ENCODE data around the gene MYPOP.

Gene MYPOP

DNA sequence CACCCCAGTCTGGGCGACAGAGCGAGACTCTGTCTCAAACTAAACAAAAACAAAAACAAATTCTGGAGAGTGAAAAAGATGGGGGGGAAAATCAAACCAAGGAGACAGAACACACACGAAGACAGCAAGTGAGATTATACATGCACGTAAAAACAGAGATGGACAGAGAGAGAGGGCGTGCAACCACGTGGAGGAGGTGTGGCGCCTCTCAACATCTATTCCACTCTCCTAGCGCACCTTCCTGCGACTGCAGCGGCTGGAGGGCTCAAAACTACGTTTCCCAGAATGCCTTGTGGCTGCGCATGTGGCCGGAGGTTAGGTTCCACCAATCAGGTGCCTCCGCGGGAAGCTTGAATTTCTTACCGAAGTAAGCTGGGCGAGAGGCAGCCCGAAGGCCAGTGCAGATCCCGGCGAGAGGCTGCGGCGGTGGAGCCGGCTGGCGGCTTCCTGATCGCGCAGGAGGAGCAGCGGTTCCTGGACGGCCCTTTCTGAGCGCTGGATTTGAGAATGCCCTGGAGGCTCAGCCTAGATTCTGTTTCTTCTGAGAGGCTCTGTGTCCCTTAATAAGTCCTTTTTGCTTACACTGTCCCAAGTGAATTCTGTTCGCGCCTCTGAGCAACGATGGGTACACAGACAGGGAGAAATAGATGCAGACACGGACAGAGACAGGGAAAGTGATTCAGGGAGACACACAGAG is 25.3 kb upstream of the MYPOP start:
- H3K9ac ChIP-seq (ENCODE audit: low read length), result peak overlapping the region; percentile 25
- H3K9me3 ChIP-seq (ENCODE audit: control insufficient read depth, insufficient read depth, low read depth, low read length), result no peaks in the 10 kb centered on the region
- H3K4me3 ChIP-seq (ENCODE audit: low read depth, low read length), result peak overlapping the region; percentile 52
- H3K36me3 ChIP-seq (ENCODE audit: control insufficient read depth, insufficient read depth, low read length), result no peaks in the 10 kb centered on the region
- peaks cover 5% of the 10 kb centered on the region for H3K4me1 ChIP-seq (ENCODE audit: control insufficient read depth, insufficient read depth, low read length)
- peaks cover 37% of the 10 kb centered on the region for H3K27me3 ChIP-seq (ENCODE audit: control insufficient read depth, insufficient read depth, low read length)
- no peak overlapping the region for H3K27ac ChIP-seq (ENCODE audit: low read depth, low read length)

DNA sequence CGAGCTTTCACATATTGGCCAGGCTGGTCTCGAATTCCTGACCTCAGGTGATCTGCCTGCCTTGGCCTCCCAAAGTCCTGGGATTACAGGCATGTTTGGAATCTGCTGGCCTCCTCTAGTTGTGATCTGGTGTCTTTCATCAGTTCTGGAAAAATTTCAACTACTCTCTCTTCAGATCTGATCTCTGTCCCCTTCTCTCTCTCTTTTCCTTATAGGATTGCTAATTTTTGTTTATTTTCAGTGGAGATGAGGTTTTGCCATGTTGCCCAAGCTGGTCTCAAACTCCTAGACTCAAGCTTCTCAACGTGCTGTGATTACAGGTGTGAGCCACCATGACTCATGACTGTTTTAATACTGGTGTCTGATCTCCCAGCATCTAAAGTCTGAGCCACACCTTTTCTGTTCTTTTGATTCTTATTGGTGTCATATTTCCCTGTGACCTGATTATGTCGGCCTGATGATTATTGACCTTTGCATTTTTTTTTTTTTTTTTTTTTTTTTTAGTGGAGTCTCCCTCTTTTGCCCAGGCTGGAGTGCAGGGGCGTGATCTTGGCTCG is 22.6 kb upstream of the MYPOP start:
- Histone ChIP-seq H3K9me3 (ENCODE audit: control insufficient read depth, insufficient read depth, low read depth, low read length) (no peaks in the 10 kb centered on the region), H3K36me3 (ENCODE audit: control insufficient read depth, insufficient read depth, low read length) (no peaks in the 10 kb centered on the region), H3K9ac (ENCODE audit: low read length) (no peak overlapping the region), H3K27me3 (ENCODE audit: control insufficient read depth, insufficient read depth, low read length) (peaks cover 21% of the 10 kb centered on the region), H3K4me3 (ENCODE audit: low read depth, low read length) (no peak overlapping the region), H3K4me1 (ENCODE audit: control insufficient read depth, insufficient read depth, low read length) (peaks cover 5% of the 10 kb centered on the region), H3K27ac (ENCODE audit: low read depth, low read length) (no peak overlapping the region)

DNA sequence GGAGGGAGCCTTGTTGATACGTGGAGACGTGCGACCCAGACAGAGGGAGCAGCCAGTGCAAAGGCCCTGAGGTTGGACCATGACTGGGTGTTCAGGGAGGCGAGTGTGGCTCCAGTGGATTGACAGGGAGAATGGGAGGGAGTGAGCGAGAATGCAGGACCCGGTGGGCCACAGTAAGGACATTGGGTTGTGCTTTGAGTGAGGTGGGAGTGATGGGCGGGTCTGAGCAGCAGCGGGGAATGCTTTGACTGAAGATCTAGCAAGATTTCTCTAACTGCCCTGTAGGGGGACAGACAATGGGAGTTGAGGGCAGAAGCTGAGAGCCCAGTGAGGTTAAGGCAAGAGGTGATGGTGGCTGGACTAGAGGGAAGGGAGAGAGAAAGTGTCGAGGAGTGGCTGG is 19.9 kb upstream of the MYPOP start:
- no peak overlapping the region for H3K27ac ChIP-seq (ENCODE audit: low read depth, low read length)
- no peak overlapping the region for H3K4me3 ChIP-seq (ENCODE audit: low read depth, low read length)
- H3K9ac ChIP-seq (ENCODE audit: low read length), result no peak overlapping the region
- H3K9me3 ChIP-seq (ENCODE audit: control insufficient read depth, insufficient read depth, low read depth, low read length), result no peaks in the 10 kb centered on the region
- no peaks in the 10 kb centered on the region for H3K36me3 ChIP-seq (ENCODE audit: control insufficient read depth, insufficient read depth, low read length)
- H3K4me1 ChIP-seq (ENCODE audit: control insufficient read depth, insufficient read depth, low read length), result no peaks in the 10 kb centered on the region
- H3K27me3 ChIP-seq (ENCODE audit: control insufficient read depth, insufficient read depth, low read length), result no peaks in the 10 kb centered on the region; the same call in 1 of the 2 replicates

DNA sequence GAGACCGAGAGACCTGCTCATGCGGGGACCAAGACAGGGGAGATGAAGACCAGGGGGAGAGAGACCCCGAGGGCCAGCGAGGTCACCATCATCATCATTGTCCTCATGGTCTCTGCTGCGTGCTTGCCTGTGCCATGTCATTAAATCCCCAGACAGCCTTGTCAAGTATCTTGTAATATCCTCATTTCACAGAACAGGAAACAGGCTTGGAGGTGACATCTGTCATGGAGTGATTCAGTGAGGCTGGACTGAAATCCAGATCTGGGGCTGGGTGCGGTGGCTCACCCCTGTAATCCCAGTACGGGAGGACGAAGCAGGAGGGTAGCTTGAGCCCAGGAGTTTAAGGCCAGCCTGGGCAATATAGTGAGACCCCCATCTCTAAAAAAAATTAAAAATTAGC is 18.0 kb upstream of the MYPOP start:
- Histone ChIP-seq H3K27me3 (ENCODE audit: control insufficient read depth, insufficient read depth, low read length) (no peaks in the 10 kb centered on the region; the same call in 1 of the 2 replicates), H3K36me3 (ENCODE audit: control insufficient read depth, insufficient read depth, low read length) (no peaks in the 10 kb centered on the region), H3K27ac (ENCODE audit: low read depth, low read length) (no peak overlapping the region), H3K4me3 (ENCODE audit: low read depth, low read length) (no peak overlapping the region), H3K4me1 (ENCODE audit: control insufficient read depth, insufficient read depth, low read length) (no peaks in the 10 kb centered on the region), H3K9me3 (ENCODE audit: control insufficient read depth, insufficient read depth, low read depth, low read length) (no peaks in the 10 kb centered on the region), H3K9ac (ENCODE audit: low read length) (no peak overlapping the region)

DNA sequence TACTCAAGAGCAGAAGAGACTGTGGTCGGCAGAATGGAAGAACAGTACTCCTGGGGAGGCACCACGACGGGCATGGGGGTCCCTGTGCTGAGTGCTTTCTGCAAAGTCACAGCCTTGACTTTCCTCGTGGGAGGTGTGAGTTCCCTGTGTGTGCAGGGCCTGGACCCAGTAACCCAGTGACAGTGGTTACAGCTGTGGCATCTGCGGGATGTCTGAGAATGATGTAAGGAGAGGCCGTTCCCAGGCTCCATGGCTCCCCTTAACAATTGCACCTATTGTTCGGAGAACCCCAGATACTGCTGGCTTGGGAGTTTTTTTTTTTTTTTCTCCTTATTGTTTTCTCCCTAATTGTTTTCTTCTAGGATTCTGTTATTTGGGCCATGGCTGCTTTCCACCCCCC is 17.3 kb upstream of the MYPOP start:
- H3K4me3 ChIP-seq (ENCODE audit: low read depth, low read length), result no peak overlapping the region
- H3K9me3 ChIP-seq (ENCODE audit: control insufficient read depth, insufficient read depth, low read depth, low read length), result no peaks in the 10 kb centered on the region
- no peak overlapping the region for H3K9ac ChIP-seq (ENCODE audit: low read length)
- H3K36me3 ChIP-seq (ENCODE audit: control insufficient read depth, insufficient read depth, low read length), result no peaks in the 10 kb centered on the region
- H3K27ac ChIP-seq (ENCODE audit: low read depth, low read length), result no peak overlapping the region
- H3K27me3 ChIP-seq (ENCODE audit: control insufficient read depth, insufficient read depth, low read length), result no peaks in the 10 kb centered on the region; the same call in 1 of the 2 replicates
- no peaks in the 10 kb centered on the region for H3K4me1 ChIP-seq (ENCODE audit: control insufficient read depth, insufficient read depth, low read length)

DNA sequence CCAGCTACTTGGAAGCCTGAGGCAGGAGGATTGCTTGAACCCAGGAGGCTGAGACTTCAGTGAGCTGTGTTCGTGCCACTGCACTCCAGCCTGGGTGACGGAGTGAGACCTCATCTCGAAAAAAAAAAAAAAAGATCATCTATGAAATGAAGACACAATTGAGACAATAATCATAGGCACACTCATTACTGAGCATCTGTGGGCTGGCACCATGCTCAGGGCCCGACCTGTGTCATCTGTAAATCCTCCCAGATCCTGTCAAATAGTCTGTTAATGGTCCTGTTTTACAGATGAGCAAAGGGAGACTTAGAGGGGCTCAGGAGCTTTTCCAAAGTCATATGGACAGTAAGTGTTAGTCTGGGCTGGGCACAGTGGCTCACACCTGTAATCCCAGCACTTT is 16.3 kb upstream of the MYPOP start:
- Histone ChIP-seq H3K9me3 (ENCODE audit: control insufficient read depth, insufficient read depth, low read depth, low read length) (no peaks in the 10 kb centered on the region), H3K9ac (ENCODE audit: low read length) (no peak overlapping the region), H3K27me3 (ENCODE audit: control insufficient read depth, insufficient read depth, low read length) (no peaks in the 10 kb centered on the region; the same call in 1 of the 2 replicates), H3K4me1 (ENCODE audit: control insufficient read depth, insufficient read depth, low read length) (no peaks in the 10 kb centered on the region), H3K4me3 (ENCODE audit: low read depth, low read length) (no peak overlapping the region), H3K27ac (ENCODE audit: low read depth, low read length) (no peak overlapping the region), H3K36me3 (ENCODE audit: control insufficient read depth, insufficient read depth, low read length) (no peaks in the 10 kb centered on the region)

DNA sequence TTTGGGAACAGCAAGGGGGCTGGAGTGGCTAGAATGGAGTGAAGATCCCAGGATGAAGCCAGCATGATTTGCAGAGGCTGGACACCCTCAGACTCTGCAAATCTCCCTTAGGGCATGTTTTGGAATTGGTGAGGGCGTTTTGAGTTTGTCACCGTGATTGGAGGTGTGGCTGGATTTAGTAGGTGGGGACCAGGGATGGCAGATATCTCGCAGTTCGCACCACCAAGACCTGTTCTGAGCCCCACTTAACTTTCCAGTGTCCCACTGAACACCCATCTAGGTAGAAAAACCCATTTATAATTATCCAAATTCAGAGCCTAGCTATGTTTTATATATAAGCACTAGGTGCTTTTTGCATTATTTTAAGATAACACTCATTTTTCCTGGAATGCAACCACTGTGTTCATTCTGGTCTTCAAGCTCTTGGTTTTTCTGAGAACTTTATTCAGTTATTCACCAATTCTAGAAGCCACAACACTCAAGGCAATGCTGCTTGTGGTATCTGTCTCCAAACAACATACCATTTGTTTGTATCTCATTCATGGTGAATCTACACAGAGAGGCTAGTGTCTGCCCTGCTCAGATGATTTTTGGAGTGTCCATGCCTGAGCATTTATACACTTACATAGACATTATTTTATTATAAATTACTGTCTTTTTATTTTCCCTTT is 15.1 kb upstream of the MYPOP start:
- no peaks in the 10 kb centered on the region for H3K4me1 ChIP-seq (ENCODE audit: control insufficient read depth, insufficient read depth, low read length)
- H3K9ac ChIP-seq (ENCODE audit: low read length), result no peak overlapping the region
- no peak overlapping the region for H3K27ac ChIP-seq (ENCODE audit: low read depth, low read length)
- H3K4me3 ChIP-seq (ENCODE audit: low read depth, low read length), result no peak overlapping the region
- no peaks in the 10 kb centered on the region; the same call in 1 of the 2 replicates for H3K27me3 ChIP-seq (ENCODE audit: control insufficient read depth, insufficient read depth, low read length)
- no peaks in the 10 kb centered on the region for H3K9me3 ChIP-seq (ENCODE audit: control insufficient read depth, insufficient read depth, low read depth, low read length)
- H3K36me3 ChIP-seq (ENCODE audit: control insufficient read depth, insufficient read depth, low read length), result no peaks in the 10 kb centered on the region

DNA sequence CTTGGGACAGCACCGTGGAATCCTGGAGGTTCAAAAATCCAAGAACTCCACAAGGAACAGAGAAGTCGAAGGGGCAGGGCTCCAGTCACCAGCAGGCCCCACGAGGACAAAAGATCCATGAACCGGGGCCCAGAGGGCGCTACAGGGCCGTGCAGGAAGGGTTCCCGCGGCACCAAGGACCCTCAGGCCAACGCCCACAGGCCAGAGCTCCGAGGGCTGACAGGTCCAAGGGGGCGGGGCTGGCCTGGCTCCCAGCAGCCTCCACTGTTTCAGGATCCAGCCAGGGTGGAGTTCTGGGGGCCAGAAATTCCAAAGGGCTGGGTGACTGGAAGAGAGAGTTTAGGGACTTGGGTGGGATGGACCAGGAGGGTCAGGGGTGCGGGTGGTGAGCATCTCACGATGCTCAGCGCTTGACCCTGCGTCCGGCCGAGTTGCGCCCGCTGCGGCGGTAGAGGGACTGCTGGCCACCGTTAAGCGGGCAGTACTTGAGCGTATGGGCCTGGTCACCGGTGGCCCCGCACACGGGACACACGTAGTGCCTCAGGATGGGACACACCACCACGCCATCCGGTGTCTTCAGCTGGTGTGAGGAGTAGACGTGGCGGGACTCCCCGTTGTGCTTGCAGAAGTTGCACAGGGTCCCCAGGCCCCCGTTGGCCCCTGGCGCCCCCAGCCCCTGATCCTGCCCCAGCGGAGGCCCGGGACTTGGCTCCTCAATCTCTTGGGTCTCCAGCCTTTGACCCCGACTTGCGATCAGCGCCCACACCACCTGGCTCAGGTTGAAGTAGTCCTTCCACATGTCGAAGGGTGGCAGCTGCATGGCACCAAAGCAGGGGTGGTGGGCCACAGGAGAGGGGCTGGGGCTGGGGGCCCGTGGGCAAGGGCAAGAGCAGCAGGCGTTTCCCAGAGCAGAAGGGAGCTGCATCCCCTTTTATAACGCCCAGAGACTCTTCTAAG is 11.7 kb upstream of the MYPOP start, which contains the start of gene NANOS2:
Gene NANOS2, minus strand, starts transcription at position 905 of the 957 bp plus-strand sequence. Its CDS starts 85 bp downstream, at position 820.
- no peak within 1 kb of the TSS for H3K9ac ChIP-seq (ENCODE audit: low read length)
- no peaks in the 10 kb centered on the region for H3K9me3 ChIP-seq (ENCODE audit: control insufficient read depth, insufficient read depth, low read depth, low read length)
- no peaks in the 10 kb centered on the region for H3K36me3 ChIP-seq (ENCODE audit: control insufficient read depth, insufficient read depth, low read length)
- no peaks in the 10 kb centered on the region for H3K27me3 ChIP-seq (ENCODE audit: control insufficient read depth, insufficient read depth, low read length)
- H3K4me3 ChIP-seq (ENCODE audit: low read depth, low read length), result no peak within 1 kb of the TSS
- no peak within 1 kb of the TSS for H3K27ac ChIP-seq (ENCODE audit: low read depth, low read length)
- H3K4me1 ChIP-seq (ENCODE audit: control insufficient read depth, insufficient read depth, low read length), result no peaks in the 10 kb centered on the region

DNA sequence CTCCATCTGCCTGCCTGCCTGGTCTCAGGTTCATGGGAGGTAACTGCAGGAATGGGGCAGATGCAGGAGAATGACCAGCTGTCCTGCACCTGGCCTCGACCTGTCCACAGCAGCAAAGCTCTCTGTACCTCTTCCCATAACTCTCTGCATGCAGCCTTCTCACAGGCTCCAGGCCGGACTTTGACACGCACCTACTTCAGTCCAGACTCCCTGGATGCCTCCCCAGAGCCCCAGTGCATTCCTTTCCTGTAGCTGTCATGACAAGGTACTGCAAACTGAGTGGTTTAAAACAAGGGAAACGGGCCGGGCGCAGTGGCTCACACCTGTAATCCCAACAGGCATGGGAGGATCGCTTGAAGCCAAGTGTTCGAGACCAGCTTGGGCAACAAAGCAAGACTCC is 8.9 kb upstream of the MYPOP start:
- Histone ChIP-seq H3K27me3 (ENCODE audit: control insufficient read depth, insufficient read depth, low read length) (no peaks in the 10 kb centered on the region), H3K4me1 (ENCODE audit: control insufficient read depth, insufficient read depth, low read length) (no peaks in the 10 kb centered on the region), H3K4me3 (ENCODE audit: low read depth, low read length) (no peak overlapping the region), H3K9me3 (ENCODE audit: control insufficient read depth, insufficient read depth, low read depth, low read length) (no peaks in the 10 kb centered on the region), H3K9ac (ENCODE audit: low read length) (no peak overlapping the region), H3K36me3 (ENCODE audit: control insufficient read depth, insufficient read depth, low read length) (no peaks in the 10 kb centered on the region), H3K27ac (ENCODE audit: low read depth, low read length) (no peak overlapping the region)

DNA sequence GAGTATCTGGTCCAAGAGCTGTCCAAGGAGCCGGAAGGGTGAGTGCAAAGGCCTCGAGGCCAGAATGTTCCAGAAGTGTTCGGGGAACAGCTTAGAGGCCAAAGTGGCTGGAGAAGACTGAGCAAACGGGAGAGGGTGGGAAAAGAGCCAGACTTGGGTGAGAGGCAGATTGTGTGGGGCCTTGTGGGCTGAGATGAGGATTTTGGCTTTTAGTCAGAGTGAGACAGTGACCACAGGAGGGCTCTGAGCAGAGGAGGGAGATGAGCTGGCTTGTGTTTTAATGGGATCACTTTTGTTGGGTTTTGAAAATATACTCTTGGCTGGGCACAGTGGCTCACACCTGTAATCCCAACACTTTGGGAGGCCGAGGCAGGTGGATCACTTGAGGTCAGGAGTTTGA is 6.5 kb upstream of the MYPOP start:
- H3K27ac ChIP-seq (ENCODE audit: low read depth, low read length), result no peak overlapping the region
- H3K9me3 ChIP-seq (ENCODE audit: control insufficient read depth, insufficient read depth, low read depth, low read length), result no peaks in the 10 kb centered on the region

More for the DNA sequence above, 6.5 kb upstream of the MYPOP start:
- Histone ChIP-seq H3K36me3 (ENCODE audit: control insufficient read depth, insufficient read depth, low read length) (no peaks in the 10 kb centered on the region), H3K27me3 (ENCODE audit: control insufficient read depth, insufficient read depth, low read length) (no peaks in the 10 kb centered on the region), H3K4me3 (ENCODE audit: low read depth, low read length) (no peak overlapping the region), H3K9ac (ENCODE audit: low read length) (no peak overlapping the region), H3K4me1 (ENCODE audit: control insufficient read depth, insufficient read depth, low read length) (no peaks in the 10 kb centered on the region)
